Stimulated activated CD4-positive, alpha-beta T cell treated with anti-CD3 and anti-CD28 coated beads, Interleukin-12 subunit alpha, Interleukin-12 subunit beta, amount 100 ng/mL, for 4 hours (primary cell): ENCODE results near the gene CSMD2.

Experiments
- DNase-seq: peaks from one replicate; pipeline ENCODE4 v3.0.0-alpha.2; 2020

CSMD2 gene

DNA sequence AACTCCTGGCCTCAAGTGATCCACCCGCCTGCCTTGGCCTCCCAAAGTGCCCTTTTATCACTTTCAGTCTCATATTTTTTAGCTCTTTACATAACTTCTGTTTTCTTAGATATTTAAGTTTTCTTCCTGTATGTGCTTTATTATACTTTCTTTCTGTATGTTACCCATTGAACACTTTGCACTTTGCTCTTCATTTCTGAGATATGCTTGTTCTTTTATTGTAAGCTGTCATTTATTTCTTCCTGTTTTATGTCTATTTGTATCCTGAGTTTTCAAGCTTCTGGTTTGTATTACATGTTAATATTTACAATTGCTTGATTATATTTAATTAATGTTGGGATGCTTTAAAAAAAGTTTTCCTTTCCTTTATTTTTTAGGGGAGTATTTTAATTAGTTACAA, 656.9 kb downstream of the CSMD2 start:
- no peak for DNase-seq

GRCh38 chr1:33507661-33508060, 657.4 kb downstream of the CSMD2 start:
- no peak for DNase-seq

DNA sequence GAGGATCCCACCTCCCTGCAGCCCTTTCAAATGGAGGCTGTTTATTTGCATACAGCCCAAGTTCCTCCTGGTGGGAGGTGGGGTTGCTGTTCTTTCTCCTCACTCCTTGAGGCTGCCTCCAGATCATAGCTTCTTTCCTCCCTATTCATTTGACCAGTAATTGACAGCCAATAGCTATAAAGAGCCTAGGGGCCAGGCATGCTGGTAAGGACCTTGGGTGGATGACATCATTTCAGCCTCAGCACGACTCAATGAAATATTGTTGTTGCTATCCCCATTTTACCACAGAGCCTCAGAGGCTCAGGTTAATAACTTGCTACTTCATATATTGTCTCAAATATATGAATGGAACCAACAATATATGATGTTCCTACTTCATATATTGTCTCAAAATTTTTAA, 661.5 kb downstream of the CSMD2 start:
- DNase-seq, result no peak

DNA sequence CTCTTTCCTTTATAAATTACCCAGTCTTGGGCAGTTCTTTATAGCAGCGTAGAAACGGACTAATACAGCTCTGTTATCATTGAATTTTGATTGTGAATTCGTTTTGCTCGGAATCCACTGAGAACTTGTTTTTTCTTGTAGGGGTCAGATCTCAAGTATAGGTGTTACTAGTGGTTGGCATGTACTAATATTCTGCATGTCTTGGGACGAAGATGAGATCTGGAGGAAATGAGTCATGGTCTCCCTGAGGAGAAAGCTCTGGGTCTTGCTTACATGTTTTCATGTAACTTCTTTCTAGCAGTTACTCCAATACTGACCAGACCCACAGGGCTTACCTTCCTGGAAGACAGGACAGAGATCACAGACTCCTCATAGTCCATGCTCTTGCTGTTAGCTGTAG, 662.3 kb downstream of the CSMD2 start:
- DNase-seq, result no peak

GRCh38 chr1:33501774-33502173, 663.3 kb downstream of the CSMD2 start:
- no peak for DNase-seq

- no peak for DNase-seq
Observed at GRCh38 chr1:33501309-33501708, 663.7 kb downstream of the CSMD2 start.

- no peak for DNase-seq
Observed at GRCh38 chr1:33500547-33500946, 664.5 kb downstream of the CSMD2 start.

DNA sequence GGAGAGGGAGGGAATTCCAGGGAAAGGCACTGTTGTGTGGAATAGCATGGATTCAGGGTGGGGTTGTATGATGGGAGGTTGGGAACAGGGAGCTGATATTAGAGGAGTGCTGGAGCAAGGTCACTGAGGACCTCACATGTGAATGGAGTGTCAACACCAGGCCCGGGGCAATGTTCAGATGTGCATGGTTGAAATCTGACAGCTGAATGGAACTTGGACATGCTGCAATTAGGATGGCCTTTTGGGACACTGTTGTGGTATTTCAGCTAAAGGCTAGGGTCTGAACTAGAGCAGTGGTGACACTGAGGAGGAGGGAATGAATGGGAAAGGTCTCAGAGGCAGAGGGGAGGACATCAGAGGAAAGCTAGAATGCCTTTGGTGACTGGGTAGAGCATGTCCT, 667.6 kb downstream of the CSMD2 start:
- DNase-seq, result no peak

DNA sequence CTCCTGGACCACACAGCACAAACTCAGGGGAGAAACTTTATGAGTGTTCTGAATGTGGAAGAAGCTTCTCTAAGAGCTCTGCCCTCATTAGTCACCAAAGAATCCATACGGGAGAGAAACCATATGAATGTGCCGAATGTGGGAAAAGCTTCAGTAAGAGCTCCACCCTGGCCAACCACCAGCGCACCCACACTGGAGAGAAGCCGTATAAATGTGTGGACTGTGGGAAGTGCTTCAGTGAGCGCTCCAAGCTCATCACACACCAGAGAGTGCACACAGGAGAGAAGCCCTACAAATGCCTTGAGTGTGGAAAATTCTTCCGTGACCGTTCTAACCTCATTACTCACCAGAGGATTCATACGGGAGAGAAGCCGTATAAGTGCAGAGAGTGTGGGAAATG, 670.1 kb downstream of the CSMD2 start:
- DNase-seq, result no peak

GRCh38 chr1:33488624-33489023, 676.4 kb downstream of the CSMD2 start:
- DNase-seq, result no peak

DNA sequence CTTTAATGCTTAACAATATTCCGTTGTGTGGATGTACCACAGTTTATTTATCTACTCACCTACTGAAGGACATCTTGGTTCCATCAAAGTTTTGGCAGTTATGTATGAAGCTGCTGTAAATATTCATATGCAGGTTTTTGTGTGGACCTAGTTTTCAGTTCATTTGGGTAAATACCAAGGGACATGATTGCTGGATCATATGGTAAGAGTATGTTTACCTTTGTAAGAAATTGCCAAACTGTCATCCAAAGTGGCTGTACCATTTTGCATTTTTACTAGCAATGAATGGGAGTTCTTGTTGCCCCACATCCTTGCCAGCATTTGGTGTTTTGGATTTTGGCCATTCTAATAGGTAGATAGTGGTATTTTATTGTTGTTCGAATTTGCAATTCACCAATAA, 682.6 kb downstream of the CSMD2 start:
- DNase-seq, result no peak

DNA sequence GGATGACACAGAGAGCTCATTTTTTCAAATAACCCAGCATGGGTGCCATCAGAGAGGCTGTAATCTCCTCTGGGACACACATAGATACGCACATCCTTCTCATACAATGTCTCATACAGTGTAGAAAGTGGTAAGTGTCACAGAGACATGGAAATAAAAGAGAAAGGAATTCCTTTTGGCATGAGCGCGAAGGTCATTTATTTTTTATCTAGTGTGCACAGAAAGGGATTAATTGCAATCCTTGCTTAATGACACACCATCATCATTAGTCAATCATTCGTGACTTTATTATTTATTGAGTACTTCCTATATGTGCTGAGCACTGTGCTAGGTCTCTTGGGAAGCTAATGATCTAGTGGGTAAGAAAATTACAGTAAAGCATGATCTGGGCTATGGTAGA, 687.6 kb downstream of the CSMD2 start:
- no peak for DNase-seq

DNA sequence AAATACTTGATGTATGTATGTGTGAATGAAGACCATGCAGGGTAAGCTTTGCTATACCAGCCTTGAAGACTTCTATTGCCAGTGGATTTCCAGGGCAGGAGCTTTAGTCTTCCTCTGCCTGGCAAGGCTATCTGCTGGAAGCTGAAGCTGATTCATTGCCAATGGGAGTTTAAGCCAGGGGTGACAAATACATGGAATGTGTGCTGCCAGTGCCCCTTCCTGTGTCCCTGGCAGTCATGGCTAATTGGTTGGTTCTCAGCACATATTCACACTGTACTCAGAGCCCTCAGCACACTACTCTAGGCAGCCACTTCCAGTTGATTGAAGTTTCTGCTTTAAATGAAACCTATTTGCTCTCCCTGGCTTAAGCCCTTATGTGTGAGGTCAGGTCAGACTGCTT, 691.1 kb downstream of the CSMD2 start:
- DNase-seq, result no peak

- DNase-seq, result peak; percentile 84
Observed at GRCh38 chr1:33472269-33472980, 692.6 kb downstream of the CSMD2 start, which contains the start of gene ZSCAN20. TSS of gene ZSCAN20 (plus strand) at chr1:33472645. CDS start at chr1:33479289, 6,644 bp downstream.

DNA sequence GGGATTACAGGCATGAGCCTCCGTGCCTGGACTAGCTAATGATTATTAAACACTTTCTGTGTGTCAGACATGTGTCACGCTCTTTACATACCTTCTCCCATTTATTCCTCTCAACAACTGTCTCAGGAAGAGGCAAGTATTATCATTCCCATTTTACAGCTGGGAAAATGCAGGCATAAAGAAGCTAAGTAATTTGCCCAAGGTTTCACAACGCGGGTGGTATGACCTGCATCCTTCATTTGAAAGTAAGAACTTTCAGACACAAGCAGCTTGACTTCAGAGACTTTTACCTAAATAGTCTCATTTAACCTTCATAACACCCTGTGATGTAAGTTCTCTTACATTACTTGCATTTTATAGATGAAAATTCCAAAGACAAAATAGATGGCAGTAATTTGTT, 693.6 kb downstream of the CSMD2 start:
- DNase-seq, result no peak

- peak; percentile 41 for DNase-seq
Observed at GRCh38 chr1:33470495-33471012, 694.5 kb downstream of the CSMD2 start.

DNA sequence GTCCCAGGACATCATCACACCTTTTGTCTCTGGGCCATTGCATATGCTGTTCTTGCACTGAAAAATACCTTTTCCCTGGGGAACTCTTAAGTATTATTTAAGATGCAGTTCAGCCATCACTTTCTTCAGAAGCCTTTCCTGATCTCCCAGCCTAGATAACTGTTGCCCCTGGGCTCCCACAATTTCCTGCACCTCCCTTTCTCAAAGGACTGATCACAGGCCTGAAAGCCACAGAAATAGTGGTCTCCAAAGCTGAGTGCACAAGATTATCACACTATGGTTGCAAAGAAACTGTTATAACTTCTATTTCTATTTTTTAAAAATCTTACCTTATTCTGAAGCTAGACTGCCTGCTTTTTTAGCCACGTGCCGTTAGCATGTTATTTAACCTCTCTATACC, 695.3 kb downstream of the CSMD2 start:
- DNase-seq, result no peak

GRCh38 chr1:33468967-33469366, 696.1 kb downstream of the CSMD2 start:
- DNase-seq, result no peak

DNA sequence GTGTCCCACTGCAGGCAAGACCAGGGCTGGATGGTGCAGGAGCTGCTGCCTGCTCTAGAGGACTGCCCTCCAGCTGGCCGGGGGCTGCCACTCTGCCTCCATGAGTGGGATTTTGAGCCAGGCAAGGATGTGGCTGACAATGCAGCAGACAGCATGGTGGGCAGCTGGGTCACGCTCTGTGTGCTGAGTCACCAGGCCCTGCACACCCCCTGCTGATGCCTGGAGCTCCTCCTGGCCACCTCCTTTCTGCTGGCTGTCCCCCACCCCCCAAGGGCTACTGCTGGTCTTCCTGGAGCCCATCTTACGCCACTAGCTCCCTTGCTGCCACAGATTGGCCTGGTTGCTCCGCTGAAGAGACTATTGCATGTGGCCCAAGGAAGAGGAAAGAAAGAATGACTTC, 696.5 kb downstream of the CSMD2 start:
- DNase-seq, result no peak

GRCh38 chr1:33468011-33468410, 697.0 kb downstream of the CSMD2 start:
- DNase-seq, result no peak

DNA sequence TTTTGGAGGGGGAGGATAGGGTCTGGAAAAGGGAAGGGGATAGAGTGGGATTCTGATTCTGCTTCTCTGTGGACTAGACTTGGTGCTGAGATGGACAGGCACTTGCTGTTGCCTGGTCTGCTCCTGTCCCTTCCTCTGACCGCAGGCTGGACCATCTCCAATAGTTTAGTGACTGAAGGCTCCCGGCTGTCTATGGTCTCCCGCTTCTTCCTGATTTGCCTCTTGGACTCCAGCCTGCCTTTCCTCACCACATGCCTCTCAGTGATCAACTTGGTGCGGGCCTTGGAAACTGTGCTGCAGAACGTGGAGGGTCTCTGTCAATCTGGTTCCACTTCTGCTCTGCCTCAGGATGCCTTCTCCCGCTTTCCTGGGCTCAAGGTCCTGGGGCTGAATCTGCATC, 698.9 kb downstream of the CSMD2 start:
- DNase-seq, result no peak

DNA sequence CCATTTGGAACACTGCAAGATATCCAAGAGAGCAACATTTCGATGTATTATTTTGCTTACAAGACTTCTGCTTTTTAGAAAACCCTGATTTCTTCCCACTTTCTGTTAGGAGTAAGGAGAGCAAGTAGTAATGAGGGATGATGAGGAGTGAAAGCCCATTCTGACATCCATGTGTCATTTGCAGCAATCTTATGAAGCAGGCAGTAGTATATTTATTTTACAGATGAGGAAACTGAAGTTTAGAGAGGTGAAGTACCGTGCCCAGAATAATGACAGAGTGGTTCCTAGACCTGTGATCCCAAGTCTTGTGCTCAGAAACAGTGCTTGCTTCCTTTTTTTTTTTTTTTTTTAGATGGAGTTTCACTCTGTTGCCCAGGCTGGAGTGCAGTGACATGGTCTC, 699.7 kb downstream of the CSMD2 start:
- DNase-seq, result no peak

DNA sequence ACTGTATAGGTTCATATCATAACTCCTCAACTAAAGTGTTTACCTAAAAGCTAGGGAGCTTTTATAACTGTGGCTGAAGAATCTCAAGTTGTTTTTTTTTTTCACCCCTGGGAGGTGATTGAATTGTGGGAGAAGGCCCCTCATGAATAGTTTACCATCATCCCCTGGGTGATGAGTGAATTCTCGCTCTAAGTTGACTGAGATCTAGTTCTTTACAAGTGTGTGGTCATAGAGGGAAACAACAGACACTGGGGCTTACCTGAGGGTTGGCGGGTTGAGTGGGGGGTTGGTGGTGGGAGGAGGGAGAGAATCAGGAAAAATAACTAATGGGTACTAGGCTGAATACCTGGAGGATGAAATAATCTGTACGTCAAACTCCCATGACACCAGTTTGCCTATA, 700.5 kb downstream of the CSMD2 start:
- no peak for DNase-seq
